Left renal cortex interstitium (tissue), 4 donors: Measurements from ENCODE around the gene CACNB4. TPM values are rescaled to one million over a fixed set of nuclear protein-coding genes. Genes with fewer than 3 reads are reported as not detected.
"Not testable (repeated sequence)": the region's sequence is repeated elsewhere in the genome, so short reads cannot be mapped to it uniquely, and the experiment has no call there.

Source experiments
- DNase-seq, 4 donors: peaks; one replicate each; pipeline ENCODE4 v3.0.0-alpha.2; 2013; ENCODE audit warnings: low read depth in 4 of 4, low spot score in 2 of 4, missing footprints in 1 of 4
- polyA plus RNA-seq, 4 donors: library from polyadenylated mRNA; unstranded; fragments of 120-200 nt; gene quantifications; one replicate each; pipeline ENCODE4 v1.2.1, GENCODE V29; 2013; ENCODE audit not compliant: insufficient read length in 4 of 4

Gene CACNB4
- polyA plus RNA-seq, 4 donors, result 5.9 to 14.2 (median 10.5) TPM

DNA sequence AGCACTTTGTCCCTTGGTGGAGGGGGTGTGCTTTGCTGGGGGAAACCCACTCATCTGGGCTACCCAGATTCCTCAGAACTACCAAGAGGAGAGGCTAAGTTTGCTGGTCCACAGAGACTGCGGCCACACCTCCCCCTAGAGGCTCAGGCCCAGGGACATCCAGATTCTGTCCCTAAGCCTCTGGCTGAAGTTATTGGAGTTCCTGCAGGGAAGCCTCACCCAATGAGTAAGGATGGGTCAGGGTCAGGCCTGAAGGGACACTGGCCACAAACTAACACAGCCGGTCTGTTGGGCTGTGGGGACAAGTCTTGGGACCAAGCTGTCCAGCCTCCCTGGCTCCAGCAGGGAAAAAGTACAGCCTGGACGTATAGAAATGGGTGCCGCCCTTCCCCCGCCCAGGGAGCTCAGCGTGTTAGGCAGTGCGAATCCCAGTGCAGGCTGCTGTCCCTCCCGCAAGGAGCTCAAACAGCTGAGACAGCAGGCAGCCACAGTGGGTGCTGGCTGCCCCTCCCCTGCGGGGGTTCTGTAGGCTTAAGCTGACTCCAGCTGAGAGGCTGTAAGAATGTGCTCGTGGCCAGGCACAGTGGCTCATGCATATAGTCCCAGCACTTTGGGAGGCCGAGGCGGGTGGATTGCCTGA is 183.7 kb downstream of the CACNB4 start:
- no peak for DNase-seq

DNA sequence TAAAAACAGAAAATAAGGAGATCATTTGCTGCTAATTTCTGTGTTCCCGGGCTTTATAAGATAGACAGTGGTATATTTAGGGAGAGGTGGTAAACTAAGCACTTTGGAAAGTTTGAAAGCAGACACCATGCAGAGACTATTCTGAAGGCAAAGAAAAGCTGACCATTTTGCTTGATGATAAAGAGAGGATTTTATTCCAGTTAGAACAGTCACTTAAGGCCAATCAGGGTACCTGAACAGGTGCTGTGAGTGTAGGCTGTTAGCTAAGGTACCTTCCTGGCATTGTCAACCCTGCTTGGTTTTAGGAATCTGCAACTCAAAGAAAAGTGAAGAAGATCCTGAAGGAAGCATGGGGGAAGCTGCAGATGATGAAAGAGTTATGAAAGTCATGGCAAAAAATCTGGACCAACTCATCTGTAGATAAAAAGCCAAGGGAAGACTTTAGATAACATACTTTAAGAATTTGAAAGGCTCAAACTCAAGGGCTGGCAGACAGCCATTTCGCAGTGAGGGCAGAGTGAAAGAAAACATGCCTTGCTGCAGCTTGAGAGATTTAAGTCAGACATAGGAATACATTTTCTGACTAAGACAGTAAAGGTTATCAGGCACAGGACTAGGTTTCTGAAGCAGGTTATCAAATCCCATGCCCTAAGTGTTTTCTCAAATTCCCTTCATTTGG is 190.5 kb downstream of the CACNB4 start:
- DNase-seq, result no peak

DNA sequence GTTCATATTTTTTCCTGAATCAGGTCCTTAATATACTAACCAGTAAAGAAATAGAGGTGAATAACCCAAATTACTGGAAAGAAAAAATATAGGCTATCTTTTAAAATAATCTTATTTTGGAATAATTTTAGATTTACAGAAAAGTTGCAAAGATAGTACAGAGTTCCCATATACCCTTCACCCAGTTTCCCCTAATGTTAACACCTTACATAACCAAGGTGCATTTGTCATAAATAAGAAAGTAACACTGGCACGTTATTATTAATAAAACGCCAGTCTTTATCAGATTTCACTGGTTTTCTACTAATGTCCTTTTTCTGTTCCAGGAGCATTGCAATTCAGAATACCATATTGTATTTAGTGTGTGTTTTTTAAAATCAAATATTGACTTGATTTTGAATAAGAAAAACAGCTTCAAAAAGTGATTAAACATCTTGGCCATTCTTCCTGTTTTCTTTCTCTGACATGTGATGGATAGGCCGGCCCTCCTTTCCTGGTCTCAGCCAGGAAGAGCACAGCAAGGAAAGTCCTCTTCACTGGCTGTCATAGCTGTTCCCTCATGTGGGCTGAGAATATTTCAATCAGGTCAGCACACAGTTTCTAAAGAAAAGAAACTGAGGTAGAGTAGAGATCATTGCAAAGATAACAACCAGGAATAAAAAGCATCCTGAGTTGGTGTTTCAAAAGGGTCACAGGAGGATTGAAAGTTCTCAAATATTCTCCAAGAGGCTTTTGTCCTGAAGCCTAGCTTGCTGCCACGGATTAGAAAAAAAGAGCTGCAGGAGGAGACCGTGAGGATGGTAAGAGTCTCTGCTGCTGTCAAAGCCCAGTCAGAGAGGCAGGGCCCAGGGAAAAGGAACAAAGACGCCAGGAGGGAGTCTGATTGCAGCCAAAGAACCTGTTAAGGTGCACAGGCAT is 191.3 kb downstream of the CACNB4 start:
- DNase-seq, result no peak

DNA sequence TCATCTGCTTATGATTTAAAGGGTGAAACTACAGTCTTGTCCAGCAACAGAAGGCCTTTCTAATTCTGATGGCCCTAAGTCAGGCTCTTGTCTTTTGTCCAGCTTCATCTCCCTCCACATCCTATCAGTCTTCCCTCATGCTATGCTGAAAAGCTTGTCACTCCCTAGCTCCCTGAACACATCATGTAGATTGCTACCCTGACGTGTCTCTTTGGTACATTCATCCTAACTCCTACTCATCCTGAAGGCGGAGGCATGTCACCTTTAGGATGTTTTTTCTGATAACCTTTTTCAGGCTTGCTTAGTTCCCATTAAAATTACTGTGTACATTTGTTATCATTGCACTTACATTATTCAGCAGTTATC is 192.2 kb downstream of the CACNB4 start:
- no peak for DNase-seq

DNA sequence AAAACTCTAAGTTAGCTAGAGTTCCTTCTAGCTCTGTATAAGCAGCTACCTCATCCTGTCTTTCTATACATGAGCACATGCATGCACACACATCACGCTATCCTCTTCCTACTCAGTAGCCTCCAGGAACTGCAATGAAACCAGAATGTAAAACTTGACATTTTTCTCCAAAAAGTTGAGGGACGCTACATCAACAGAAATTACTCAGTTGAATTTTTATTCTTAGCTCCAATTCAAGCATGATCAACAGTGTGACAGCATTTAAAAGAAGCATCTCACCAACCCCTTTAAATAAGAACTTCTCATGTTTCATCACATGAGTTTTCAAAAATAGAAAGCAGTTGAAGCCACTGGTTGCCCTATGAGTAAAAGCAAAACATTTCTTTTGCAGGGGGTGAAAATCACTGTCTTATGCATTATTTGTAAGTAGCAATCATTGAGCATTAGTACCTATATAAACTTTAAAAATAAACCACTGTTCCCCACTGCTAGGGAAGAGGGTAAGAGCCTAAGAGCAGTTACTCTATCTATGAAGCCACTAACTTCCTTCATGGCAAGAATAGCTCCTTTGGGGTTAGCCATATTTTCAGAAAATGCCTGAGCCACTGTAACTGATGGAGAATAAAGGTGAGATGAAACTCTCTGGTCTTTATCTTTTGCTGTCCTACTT is 192.7 kb downstream of the CACNB4 start:
- no peak for DNase-seq

DNA sequence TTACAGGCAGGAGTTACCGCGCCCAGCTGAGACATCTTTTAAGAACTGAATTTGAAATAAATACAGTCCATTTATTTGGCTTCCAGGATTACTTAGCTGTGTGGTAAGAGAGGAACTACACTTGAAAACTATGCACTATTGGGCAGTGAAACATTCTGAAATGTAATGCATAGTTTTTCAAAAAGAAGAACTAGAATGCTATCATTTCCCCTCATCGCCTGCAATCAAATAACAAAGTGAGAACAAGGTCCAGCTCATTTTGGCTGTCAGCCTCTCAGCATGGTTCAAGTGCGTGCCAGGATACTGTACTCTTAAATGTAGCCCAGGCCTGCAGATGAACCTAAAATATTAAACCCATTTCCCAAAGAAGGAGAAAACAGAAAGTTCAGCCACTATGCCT is 194.0 kb downstream of the CACNB4 start:
- DNase-seq, result no peak

DNA sequence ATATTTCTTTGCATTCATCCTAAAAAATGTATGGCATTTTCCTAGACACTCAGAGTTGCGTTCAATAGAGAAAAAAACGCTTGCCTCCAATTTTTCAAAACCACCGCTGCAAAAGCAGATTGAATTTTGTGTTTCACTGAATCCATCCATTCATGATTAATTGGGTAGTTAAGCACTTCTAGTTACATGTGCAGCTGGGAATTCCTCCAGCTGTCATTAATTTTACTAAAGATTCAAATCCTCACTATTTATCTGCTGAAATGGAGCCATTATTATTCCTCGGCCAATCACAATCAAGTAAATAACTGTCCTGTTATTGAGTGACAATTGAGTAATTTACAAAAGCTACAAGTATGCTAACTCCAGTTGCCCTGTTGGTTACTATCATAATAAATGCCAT is 194.8 kb downstream of the CACNB4 start:
- DNase-seq, result no peak

DNA sequence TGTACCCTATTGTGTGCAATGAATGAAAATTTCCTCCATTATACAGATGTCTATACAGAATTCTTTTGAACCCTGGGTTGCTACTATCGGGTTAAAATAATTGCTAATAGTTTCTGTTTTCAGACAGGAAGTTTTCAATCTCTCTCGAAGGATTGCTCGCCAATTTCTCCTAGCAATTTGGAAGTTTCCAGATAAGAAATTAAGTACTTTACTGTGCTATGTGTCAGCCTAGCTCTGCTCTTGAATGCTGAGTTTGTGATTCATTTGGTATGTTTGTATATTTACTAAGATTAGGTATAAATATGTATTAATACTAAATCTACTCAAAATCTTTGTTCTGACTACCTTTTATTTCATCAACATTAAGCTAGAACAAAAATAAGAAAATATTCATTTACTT is 196.0 kb downstream of the CACNB4 start:
- DNase-seq, result no peak

DNA sequence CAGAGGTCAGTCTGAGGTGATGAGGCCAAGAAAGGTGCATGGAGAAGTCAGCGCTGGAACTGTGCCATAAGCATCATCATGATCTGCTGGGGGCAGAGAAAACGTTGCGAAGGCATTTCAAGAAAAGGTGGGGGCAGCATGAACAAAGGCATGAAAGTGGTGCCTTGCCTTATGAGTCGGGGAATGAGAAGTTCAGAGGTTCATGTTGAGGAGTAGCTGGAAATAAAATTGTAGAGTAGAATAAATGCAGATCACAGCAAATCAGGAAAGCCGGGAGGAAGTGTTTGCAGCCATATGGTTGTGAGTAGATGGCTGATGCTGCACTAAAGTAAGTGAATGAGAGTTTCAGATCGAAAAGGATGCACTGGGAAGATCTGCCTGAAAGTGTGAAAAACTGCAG is 198.5 kb downstream of the CACNB4 start:
- DNase-seq, result no peak

DNA sequence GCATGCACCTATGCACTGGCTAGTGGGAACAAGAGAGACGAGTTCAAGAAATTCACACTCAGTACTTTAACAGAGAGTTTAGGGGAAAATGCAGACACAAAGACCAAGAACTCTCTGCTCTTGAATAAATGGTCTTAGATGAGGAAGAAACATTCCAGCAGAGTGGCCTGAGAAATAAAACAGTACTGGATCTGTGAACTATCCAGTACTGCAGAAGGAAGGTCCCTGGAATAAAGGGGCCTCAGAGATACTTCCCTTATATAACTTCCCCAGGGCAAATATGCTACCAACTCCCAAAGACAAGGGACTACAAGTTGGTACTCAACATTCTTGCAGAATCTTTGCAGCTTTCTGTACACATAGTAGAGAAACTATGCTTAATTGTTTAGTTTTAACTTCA is 199.7 kb downstream of the CACNB4 start:
- no peak for DNase-seq

DNA sequence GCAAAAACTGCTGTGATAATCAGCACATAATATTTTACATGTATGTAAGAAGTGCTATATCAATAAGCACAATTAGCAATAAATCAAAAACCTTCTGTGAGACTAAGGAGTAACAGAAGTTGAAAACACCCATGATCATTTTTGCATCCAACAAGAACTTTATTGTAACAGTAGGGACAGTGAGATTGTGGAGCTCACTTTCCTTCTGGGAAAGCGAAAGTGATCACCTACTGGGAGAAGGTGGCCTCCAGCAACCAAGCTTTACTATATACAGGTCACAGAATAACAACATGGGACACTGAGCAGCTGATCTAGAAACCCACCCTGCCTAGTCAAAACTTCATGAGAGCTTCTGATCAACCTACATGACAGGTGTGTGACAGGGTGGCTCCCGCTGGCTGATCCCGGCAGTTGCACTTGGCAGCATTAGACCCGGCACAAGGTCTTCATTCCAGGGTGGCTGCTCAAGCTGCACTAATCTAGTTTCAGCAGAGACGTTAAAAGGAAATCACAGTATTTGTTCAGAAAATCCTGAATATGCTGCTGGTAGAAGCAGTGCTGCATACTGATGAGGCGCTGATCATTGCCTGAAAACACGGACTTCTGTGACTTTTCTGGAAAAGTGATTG is 207.2 kb downstream of the CACNB4 start:
- DNase-seq, result no peak

DNA sequence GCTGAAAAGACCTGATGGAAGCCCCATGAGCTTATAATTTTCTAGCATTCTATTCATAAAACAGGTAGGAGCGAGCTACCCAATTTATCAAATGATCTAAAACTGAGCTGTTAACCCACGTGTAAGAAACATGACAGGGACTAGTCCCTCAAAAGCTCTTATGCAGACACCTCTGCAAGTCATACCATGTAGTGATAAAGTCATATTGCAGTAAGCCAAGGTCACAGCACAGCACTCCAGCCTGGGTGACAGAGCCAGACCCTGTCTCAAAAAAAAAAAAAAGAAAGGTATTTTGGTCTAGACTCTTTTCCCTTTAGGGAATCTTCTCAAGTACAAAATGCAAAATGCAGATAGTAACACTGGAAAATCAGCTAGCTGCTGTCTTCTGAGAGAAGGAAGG is 211.7 kb downstream of the CACNB4 start:
- no peak for DNase-seq

DNA sequence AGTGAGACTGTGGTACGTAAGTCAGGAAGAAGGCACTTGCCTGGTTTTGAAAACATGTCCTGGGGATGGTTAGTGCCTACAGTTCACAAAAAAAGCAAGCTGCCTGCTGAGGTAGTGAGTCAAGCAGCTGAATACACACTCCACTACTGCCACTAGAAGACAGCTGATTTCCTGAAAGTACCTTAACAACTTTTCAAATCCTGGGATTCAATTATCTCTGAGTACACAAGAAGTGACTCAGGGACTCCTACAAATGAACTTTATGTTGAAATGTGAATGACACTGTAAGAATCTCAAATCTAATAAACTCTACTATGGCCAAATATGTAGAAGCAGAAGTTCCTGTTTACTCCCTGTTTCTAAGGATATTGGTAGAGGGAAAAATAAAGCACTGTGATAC is 212.6 kb downstream of the CACNB4 start:
- DNase-seq, result no peak

DNA sequence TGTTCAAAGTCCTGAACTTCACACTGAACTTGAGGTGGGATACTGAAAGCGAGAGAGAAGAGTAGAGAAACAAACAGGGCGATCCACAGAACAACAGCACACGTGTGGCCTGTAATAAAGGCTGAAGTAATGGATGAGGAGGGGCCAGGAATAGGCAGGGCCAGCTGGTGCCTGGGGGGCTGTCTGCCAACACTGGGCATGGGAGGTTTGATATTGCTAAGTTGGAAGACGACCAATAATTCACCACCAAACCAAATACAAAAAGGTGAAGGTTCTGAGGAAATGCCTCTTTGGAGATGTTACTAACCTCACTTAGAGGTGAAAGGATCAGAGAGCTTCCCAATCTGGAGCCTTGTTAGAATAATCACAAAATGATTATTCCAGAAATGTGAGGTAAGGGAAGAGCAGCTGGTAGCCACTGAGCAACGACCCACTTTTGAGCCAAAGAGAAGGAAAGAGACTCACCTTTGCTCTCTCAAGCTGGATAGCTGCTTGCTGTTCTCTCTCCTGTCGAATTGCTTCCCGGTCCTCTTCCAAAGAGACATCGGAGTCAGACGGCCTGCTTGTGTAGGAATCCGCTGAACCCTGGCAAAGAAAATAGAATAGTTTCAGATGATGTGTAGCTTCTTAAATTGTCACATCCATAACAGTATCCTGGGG is 215.9 kb downstream of the CACNB4 start:
- no peak for DNase-seq

DNA sequence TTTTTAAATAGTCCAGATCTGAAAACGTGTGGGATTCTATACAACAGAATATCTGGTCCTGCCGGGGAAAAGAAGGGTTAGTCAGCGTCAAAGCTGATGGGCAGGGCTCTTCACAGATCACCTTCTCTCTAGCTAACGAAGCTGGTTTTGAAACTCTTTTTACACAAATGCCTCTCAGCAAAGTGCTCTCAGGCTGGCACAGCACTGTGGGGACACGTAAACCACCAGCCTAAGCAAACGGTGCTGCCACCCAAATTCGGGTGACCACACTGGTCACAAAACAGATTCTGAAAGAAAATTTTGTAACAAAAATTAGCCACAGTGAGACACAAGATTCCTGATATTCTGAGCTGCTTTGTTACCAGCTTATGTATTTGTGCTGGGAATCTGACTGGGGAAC is 217.5 kb downstream of the CACNB4 start:
- no peak for DNase-seq

DNA sequence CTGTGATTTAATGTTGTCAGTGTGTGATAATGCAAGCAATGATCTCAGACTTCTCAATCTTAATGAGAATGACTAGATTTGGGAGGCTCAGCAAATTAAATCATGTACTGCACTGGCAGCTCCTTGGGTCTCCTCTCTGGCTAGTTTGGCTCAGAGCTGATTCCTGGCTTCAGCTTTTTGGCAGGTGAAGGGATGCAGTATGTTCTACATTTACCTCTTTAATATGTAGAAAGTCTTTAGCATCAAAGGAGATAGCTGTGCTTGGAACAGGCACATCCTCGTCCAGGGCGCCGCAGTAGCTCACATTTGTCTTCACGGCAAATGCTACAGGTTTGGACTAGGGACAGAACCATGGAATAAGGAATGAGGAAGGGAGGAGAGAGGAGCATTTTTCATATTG is 218.3 kb downstream of the CACNB4 start:
- no peak for DNase-seq

DNA sequence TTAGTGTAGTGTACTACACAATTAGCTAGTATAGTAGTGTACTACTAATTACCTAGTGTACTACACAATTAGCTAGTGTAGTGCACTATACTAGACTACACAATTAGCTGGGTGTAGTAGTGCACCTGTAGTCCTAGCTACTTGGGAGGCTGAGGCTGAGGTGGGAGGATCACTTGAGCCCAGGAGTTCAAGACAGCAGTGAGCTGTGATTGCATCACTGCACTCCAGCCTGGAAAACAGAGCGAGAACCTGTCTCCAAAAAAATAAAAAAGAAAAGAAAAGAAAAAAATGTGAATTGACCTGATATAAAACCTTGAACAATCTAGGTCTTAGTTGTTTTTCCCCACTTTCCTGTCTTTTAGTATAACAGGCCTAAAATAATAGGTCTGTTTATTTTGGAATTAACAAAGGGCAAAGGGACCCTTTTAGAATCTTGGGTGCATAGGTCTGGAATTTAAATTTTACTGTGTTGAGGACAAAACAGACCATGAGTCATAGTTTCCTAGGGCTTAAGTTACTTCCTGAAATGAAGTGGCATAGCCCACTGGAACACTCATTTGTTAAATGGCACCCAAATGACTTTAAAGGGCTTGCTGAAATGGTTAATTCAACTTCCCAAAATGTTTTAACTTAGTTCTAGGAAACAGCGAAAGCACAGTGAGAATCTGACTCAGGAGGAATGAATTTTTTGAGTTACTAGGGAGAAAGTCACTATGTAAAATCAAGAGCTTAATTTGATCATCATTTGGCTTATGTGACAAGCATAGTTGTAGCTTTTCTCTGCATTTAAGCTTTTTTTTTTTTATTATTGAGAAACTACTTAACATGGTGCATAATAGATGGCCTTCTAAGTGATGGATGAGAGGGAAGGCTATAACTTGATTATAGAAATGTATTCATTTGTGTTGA is 219.9 kb downstream of the CACNB4 start:
- DNase-seq, result no peak

DNA sequence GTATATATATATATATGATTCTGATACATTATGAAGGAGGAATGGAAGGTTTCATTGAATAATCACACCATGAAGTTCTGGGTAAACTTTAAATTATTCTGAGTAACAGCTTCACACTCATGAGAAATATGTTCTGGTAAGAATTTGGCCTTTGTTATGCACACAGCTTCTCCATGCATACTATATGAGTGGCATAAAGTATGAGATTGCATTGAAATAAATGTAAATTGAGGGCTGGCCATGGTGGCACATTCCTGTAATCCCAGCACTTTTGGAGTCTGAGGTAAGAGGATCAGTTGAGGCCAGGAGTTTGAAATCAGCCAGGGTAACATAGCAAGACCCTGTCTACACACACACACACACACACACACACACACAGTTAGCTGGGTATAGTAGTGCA is 220.6 kb downstream of the CACNB4 start:
- no peak for DNase-seq

DNA sequence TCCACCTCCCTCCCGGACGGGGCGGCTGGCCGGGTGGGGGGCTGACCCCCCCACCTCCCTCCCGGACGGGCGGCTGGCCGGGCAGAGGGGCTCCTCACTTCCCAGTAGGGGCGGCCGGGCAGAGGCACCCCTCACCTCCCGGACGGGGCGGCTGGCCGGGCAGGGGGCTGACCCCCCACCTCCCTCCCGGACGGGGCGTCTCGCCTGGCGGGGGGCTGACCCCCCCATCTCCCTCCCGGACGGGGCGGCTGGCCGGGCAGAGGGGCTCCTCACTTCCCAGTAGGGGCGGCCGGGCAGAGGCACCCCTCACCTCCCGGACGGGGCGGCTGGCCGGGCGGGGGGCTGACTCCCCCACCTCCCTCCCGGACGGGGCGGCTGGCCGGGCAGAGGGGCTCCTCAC is 223.2 kb downstream of the CACNB4 start:
- not testable (repeated sequence) for DNase-seq
